Nephron (organoid): Measurements from ENCODE around the gene RILPL2.
"Not testable (repeated sequence)": the region's sequence is repeated elsewhere in the genome, so short reads cannot be mapped to it uniquely, and the experiment has no call there.

Source experiments
- H3K27ac Mint-ChIP-seq, 3 experiments: 2 replicates each; pipeline ENCODE4 v1.8.0; 2020; ENCODE audit warnings: mixed read lengths in 3 of 3, mild to moderate bottlenecking in 2 of 3, moderate library complexity in 1 of 3
- H3K27me3 Mint-ChIP-seq: 2 replicates; pipeline ENCODE4 v1.8.0; 2021; ENCODE audit warnings: low read depth, mild to moderate bottlenecking, moderate library complexity, mixed read lengths
- H3K36me3 Mint-ChIP-seq: 2 replicates; pipeline ENCODE4 v1.8.0; 2020; ENCODE audit warnings: low read depth, mixed read lengths
- H3K4me1 Mint-ChIP-seq: 2 replicates; pipeline ENCODE4 v1.8.0; 2020; ENCODE audit warnings: mixed read lengths
- H3K4me3 Mint-ChIP-seq, 3 experiments: 2 replicates each; pipeline ENCODE4 v1.8.0; 2020; ENCODE audit warnings: mild to moderate bottlenecking in 3 of 3, mixed read lengths in 3 of 3, moderate library complexity in 2 of 3
- H3K9me3 Mint-ChIP-seq: 2 replicates; pipeline ENCODE4 v1.8.0; 2020; ENCODE audit warnings: mixed read lengths
- CTCF ChIP-seq, 3 experiments: fragments of 200-600 bp; sonication (generic); IDR thresholded peaks; one replicate each; pipeline ENCODE4 v1.5.0; 2021; ENCODE audit warnings: antibody characterized with exemption in 3 of 3; ENCODE audit not compliant: unreplicated experiment in 3 of 3

The RILPL2 gene

GRCh38 chr12:123435636-123436016 is 858 bp downstream of the RILPL2 start:
- Mint-ChIP-seq H3K4me3 (peak overlapping the region; percentile 94 to 98 (median 97)), H3K4me1 (peaks cover 4% of the 10 kb centered on the region), H3K9me3 (no peaks in the 10 kb centered on the region), H3K27me3 (peaks cover 5% of the 10 kb centered on the region), H3K36me3 (peaks cover 7% of the 10 kb centered on the region), H3K27ac (no peak overlapping the region)
- TF ChIP-seq CTCF (IDR thresholded peaks at IDR 0.05; ENCODE audit: unreplicated experiment in 3 of 3) = no peak

- Mint-ChIP-seq H3K36me3 (peaks cover 10% of the 10 kb centered on the region), H3K4me3 (peak overlapping the region in 1 of 3 experiments; percentile 34), H3K27me3 (peaks cover 5% of the 10 kb centered on the region), H3K9me3 (no peaks in the 10 kb centered on the region), H3K27ac (peak overlapping the region in 1 of 3 experiments; percentile 12), H3K4me1 (peaks cover 4% of the 10 kb centered on the region)
- TF ChIP-seq CTCF (IDR thresholded peaks at IDR 0.05; ENCODE audit: unreplicated experiment in 3 of 3) = no peak
These were observed 2.9 kb downstream of the RILPL2 start for GRCh38 chr12:123433615-123434014.

- H3K27me3 Mint-ChIP-seq, H3K4me1 Mint-ChIP-seq, H3K9me3 Mint-ChIP-seq: not testable (repeated sequence)
- Mint-ChIP-seq H3K4me3 (peak overlapping the region; percentile 35 to 62 (median 38)), H3K27ac (peak overlapping the region; percentile 35 to 78 (median 54)), H3K36me3 (peaks cover 12% of the 10 kb centered on the region)
These were observed 4.3 kb downstream of the RILPL2 start for GRCh38 chr12:123431951-123432817.

GRCh38 chr12:123429101-123429500 is 7.4 kb downstream of the RILPL2 start:
- H3K4me3 Mint-ChIP-seq, H3K27ac Mint-ChIP-seq, H3K27me3 Mint-ChIP-seq, H3K9me3 Mint-ChIP-seq, H3K4me1 Mint-ChIP-seq: not testable (repeated sequence)
- peaks cover 16% of the 10 kb centered on the region for H3K36me3 Mint-ChIP-seq

GRCh38 chr12:123428591-123428990 is 7.9 kb downstream of the RILPL2 start:
- TF ChIP-seq CTCF (IDR thresholded peaks at IDR 0.05; ENCODE audit: unreplicated experiment in 3 of 3) = no peak
- Mint-ChIP-seq H3K27ac (no peak overlapping the region), H3K9me3 (no peaks in the 10 kb centered on the region), H3K4me1 (peaks cover 4% of the 10 kb centered on the region), H3K27me3 (no peaks in the 10 kb centered on the region), H3K4me3 (no peak overlapping the region), H3K36me3 (peaks cover 16% of the 10 kb centered on the region)

GRCh38 chr12:123427036-123427769 is 9.3 kb downstream of the RILPL2 start:
- no peaks in the 10 kb centered on the region for H3K9me3 Mint-ChIP-seq
- TF ChIP-seq CTCF (IDR thresholded peaks at IDR 0.05; ENCODE audit: unreplicated experiment in 3 of 3) = no peak
- H3K27me3 Mint-ChIP-seq = no peaks in the 10 kb centered on the region
- no peaks in the 10 kb centered on the region for H3K4me1 Mint-ChIP-seq
- no peak overlapping the region for H3K4me3 Mint-ChIP-seq
- H3K27ac Mint-ChIP-seq = no peak overlapping the region
- H3K36me3 Mint-ChIP-seq = peaks cover 22% of the 10 kb centered on the region
